Activated CD4-positive, alpha-beta T cell treated with anti-CD3 and anti-CD28 coated beads, Interleukin-2, amount 50 U/mL, for 16 hours (primary cell): ENCODE results near the gene ZNF841.
"Not testable (repeated sequence)": the region's sequence is repeated elsewhere in the genome, so short reads cannot be mapped to it uniquely, and the experiment has no call there.

ENCODE experiments used
- DNase-seq: peaks from one replicate; pipeline ENCODE4 v3.0.0-alpha.2; 2020

The ZNF841 gene

DNA sequence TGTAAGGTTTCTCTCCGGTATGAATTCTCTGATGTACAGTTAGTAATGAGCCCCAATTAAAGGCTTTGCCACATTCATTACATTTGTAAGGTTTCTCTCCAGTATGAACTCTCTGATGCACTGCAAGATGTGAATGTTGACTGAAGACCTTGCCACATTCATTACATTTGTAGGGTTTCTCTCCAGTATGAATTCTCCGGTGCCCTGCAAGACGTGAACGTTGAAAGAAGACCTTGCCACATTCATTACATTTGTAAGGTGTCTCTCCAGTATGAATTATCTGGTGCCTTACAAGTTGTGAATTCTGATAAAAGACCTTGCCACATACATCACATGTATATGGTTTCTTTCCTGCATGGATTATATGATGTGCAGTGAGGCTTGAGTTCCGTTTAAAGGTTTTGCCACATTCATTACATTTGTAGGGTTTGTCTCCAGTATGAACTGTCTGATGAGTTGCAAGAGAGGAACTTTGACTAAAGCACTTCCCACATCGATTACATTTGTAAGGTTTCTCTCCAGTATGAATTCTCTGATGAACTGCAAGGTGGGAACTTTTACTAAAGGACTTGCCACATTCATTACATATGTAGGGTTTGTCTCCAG is 29.2 kb downstream of the ZNF841 start:
- DNase-seq, result no peak

DNA sequence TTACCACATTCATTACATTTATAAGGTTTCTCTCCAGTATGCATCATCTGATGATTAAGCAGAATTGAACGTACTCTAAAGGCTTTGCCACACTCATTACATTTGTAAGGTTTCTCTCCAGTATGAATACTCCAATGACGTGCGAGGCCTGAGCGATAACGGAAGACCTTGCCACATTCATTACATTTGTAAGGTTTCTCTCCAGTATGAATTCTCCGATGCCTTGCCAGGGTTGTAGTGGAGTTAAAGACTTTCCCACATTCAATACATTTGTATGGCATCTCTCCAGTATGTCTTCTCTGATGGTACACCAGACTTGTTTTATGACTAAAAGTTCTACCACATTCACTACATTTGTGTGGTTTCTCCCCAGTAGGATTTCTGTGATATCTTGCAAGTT is 30.2 kb downstream of the ZNF841 start:
- DNase-seq, result no peak

DNA sequence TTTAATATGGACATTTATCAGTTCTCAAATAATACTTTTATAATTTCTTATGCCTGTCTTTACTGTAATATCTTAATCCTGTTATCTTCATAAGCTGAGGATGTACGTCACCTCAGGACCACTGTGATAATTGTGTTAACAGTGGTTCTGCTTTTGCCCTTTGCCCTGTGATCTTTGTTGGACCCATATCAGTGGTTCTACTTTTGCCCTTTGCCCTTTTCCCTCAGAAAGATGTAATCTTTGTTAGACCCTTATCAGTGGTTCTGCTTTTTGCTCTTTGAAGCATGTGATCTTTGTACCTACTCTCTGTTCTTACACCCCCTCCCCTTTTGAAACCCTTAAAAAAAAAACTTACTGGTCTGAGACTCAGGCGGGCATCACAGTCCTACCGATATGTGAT is 39.1 kb downstream of the ZNF841 start:
- DNase-seq, result not testable (repeated sequence)

DNA sequence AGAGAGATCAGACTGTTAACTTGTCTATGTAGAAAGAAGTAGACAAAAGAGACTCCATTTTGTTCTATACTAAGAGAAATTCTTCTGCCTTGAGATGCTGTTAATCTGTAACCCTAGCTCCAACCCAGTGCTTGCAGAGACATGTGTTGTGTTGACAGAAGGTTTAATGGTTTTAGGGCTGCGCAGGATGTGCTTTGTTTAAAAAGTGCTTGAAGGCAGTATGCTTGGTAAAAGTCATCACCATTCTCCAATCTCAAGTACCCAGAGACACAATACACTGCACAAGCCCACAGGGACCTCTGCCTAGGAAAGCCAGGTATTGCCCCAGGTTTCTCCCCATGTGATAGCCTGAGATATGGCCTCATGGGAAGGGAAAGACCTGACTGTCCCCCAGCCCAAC is 43.8 kb downstream of the ZNF841 start:
- not testable (repeated sequence) for DNase-seq

DNA sequence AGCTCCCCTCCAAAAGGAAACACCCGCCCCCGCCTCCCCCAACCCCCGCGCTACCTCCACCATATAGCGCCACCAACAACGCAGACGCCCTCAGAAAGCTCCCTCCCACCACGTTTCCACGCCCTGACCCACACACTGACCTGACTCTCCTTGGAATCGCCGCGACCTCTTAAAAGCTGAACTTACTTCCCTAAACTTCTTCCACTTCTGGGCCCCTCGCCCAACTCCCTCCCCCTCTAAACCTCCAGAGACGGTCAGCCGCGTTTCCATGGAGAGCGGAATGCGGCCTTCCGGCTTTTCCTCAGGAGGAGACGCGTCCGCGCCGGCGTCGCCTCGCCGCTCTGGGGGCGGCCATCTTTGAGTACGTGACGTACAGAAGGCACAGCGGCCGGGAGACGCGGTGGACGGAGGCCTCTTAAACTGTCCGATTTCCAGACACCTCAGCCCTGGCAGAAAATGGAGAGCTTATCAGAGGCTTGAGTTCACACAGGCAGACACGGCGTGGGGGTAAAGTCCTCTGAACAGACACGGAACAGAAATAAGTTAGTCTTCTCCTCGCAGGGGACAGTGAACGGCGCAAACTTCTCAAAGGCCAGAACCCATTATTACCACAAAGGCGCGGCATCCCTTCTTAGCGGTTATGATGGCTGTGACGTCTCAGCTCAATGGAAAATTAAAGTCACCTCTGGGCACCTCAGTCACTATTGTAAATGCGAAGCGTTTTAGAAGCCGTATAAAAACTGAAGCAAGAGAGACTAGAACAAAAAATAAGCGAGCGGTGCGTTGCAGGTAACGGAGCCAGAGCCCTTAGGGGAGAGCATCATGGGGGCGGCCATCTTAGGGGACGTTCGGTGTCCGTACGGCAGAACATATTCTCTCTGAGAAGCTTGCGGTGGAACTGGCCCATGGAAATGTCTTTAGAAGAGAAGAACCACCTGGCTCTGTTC is 46.7 kb downstream of the ZNF841 start, which contains the start of gene ZNF432:
TSS of gene ZNF432 (minus strand) at position 284 of the 947 bp plus-strand sequence. CDS start 1,970 bp downstream, outside the sequence.
- peak; percentile 83 for DNase-seq

DNA sequence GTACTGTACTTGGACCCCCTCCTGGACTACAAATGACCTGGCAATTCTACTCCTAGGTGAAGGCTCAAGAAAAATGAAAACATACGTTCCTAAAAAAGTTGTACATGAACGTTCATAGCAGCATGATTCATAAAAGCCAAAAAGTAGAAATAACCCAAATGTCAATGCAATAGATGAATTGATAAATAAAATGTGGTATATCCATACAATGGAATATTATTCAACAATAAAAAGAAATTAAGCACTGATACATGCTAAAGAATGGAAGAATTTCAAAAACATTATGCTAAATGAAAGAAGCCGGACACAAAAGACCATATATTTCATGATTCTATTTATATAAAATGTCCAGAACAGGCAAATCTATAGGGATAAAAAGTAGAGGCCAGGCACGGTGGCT is 56.4 kb downstream of the ZNF841 start:
- no peak for DNase-seq

DNA sequence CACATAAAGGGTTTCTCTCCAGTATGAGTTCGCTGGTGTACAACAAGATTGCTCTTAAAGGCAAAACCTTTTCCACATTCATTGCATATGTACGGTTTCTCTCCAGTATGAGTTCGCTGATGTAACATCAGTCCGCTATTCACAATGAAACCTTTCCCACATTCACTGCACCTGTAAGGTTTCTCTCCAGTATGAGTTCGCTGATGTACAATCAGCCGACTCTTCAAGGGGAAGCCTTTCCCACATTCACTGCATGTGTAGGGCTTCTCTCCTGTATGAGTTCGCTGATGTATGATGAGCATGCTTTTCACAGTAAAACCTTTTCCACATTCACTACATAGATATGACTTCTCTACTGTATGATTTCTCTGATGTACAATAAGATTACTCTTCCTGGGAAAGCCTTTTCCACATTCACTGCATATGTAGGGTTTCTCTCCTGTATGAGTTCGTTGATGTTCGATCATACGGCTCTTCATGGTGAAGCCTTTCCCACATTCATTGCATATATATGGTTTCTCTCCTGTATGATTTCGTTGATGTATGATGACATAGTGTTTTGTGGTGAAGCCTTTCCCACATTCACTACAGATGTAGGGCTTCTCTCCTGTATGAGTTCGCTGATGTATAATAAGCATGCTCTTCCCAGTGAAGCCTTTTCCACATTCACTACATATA is 61.4 kb downstream of the ZNF841 start:
- DNase-seq, result no peak

DNA sequence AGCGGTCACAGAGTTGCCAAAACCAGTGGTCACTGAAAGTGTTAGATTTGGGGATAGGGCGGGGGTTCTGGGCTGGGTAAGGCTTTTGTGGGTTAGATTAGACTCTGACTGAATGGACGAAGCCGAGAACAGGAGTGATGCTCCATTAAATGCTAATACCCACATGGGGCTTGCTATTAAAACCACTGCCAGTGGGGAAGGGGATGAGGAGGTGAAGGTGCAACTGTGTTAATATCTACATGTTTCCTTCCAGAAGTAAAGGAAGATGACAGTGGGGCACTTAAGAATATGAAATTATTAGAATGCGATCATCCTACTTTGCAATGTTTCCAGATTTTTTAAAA is 66.8 kb downstream of the ZNF841 start:
- DNase-seq, result no peak

DNA sequence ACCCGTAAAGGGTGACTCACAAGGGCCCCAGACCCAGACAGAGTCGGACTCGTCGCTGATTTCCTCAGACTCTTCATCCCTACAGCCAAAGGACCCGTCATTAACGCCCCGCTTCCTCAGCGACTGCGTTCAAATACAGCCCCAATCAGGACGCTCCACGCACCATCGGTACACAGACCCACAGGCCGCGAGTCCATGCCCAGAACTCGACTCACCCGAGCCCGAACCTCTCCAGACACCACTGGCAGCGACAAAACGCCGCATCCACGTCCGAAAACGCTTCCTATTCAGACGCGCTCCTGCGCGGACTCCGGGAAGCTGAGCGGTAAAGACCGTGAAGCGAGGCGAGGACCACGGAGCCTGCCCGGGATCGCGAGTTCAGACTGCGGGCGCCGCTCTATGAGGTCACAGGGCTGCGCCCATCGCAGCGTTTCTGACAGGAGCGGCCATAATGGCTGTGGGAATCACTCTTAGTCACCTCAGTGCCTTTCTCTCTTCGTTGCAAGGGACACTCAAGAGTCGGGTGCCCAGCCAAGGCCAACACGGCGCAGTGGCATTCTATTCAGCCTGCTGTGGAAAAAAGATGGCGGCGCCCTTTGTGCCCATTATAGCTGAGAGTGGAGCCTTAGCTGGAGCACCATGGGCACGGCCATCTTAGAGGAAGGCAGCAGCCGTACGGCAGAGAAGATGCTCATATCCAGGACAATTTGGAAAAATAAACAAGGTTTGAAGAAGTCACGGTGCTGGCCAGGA is 67.4 kb downstream of the ZNF841 start, which contains the start of gene ZNF614:
TSS of gene ZNF614 (minus strand) at position 353 of the 753 bp plus-strand sequence. CDS start 2,634 bp downstream, outside the sequence.
- peak; percentile 86 for DNase-seq

DNA sequence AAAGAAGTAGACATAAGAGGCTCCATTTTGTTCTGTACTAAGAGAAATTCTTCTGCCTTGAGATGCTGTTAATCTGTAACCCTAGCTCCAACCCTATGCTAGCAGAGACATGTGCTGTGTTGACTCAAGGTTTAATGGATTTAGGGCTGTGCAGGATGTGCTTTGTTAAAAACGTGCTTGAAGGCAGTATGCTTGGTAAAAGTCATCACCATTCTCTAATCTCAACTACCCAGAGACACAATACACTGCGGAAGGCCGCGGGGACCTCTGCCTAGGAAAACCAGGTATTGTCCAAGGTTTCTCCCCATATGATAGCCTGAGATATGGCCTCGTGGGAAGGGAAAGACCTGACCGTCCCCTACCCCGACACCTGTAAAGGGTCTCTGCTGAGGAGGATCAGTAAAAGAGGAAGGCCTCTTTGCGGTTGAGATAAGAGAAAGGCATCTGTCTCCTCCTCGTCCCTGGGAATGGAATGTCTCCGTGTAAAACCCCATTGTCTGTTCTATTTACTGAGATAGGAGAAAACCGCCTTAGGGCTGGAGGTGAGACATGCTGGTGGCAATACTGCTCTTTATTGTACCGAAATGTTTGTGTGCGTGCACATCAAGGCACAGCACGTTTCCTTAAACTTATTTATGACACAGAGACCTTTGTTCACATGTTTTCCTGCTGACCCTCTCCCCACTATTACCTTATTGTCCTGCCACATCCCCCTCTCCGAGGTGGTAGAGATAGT is 69.1 kb downstream of the ZNF841 start:
- not testable (repeated sequence) for DNase-seq

DNA sequence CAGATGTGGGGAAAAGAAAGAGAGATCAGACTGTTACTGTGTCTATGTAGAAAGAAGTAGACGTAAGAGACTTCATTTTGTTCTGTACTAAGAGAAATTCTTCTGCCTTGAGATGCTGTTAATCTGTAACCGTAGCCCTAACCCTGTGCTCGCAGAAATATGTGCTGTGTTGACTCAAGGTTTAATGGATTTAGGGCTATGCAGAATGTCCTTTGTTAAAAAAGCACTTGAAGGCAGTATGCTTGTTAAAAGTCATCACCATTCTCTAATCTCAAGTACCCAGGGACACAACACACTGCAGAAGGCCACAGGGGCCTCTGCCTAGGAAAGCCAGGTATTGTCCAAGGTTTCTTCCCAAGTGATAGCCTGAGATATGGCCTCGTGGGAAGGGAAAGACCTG is 71.1 kb downstream of the ZNF841 start:
- not testable (repeated sequence) for DNase-seq

DNA sequence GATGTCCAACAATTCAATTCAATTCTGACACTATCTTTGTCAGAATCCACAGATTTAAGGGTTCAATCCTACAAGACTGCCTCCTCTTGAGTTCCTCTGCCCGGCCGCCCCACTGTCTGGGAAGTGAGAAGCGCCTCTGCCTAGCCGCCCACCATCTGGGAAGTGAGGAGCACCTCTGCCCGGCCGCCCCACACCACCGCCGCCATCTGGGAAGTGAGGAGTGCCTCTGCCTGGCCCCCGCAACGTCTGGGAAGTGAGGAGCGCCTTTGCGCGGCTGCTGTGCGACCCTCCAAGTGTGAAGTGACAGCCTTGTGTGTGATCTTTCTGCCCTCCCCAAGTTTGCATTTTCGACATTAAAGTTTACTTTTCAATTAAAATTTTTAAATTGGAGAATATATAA is 73.4 kb downstream of the ZNF841 start:
- DNase-seq, result no peak

DNA sequence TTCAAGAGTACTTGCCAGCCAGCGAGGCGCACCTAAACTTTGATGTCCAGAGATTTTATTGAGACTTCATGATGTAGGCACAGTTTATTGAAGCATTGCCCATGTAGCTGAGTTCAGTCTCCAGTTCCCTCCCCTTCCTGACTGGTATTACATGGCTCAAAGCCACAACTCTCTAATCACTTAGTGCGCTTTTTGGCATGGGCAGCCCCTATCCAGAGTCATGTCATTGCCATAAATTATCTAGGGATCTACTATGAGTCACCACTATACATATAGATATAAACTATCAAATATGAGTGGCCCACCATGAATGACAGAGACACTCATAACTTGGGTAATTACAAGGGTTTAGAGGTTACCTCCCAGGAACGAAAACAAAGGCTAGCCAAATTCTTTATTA is 75.1 kb downstream of the ZNF841 start:
- DNase-seq, result no peak
